ENCODE results near the gene LRRC4B. TPM values are rescaled to one million over a fixed set of nuclear protein-coding genes. Genes with fewer than 3 reads are reported as not detected.

Gene LRRC4B
- total and polyA plus RNA-seq, 2 of the 13 experiments (the other 11 are each of a cell fraction or from before 2014, with no cell fraction given): not detected

DNA sequence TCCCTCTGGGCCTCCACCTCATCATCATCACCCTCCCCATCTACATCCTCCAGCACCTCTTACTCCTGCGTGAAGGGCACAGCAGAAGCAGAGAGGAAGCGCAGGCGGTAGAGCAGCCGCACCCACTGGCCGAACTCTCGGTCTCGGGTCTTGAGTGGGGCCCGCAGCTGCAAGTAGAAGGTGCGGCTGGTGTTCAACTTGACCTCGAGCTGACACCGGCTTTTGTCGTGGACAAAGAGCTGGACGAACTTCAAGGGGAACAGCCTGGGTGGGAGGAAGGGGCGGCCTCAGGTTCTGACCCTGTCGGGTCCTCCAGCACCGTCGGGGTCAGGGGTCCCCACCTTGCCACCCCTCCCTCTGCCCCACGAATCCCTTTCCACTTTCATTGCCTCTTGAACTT, 100.7 kb downstream of the LRRC4B start:
- no peaks in the 10 kb centered on the region for H3K9me3 ChIP-seq (ENCODE audit: low read length)

More for the DNA sequence above, 100.7 kb downstream of the LRRC4B start:
- no peak overlapping the region for H2AFZ ChIP-seq (ENCODE audit: low read length)
- in situ Hi-C loops (cut with HindIII; ENCODE audit: extremely low pct_ligation_motif_present, low pct_unique_long_range_greater_than_20kb) (loop anchor here (10.0 kb wide), 1 partner anchor 93 kb away; the partner anchor contains the start of gene NR1H2), intact Hi-C loops (cut with micrococcal nuclease; ENCODE audit: unreplicated experiment) (no loop called here)
- no peaks in the 10 kb centered on the region for H3K27me3 ChIP-seq (ENCODE audit: control insufficient read depth in 1 of 2, insufficient read depth in 2 of 2, low read length in 2 of 2)
- peaks cover 35% of the 10 kb centered on the region for H3K4me1 ChIP-seq (ENCODE audit: insufficient read depth, low read length)
- WGBS (ENCODE audit: low lambda C conversion rate): 55% methylated on average over 18 of the region's 18 CpGs
- CTCF ChIA-PET (ENCODE audit: low intra/inter-chr PET ratio, low total read pairs): no interaction called here
- FAIRE-seq: no peak
- H3K4me2 ChIP-seq (ENCODE audit: low read depth, low read length): no peak overlapping the region
- BruUV-seq (replicated peaks): no TSS peak
- TF ChIP-seq ZNF839 (CRISPR knock-in tag; IDR thresholded peaks at IDR 0.05; ENCODE audit: borderline replicate concordance): no peak
- TF ChIP-seq SOX6 (IDR thresholded peaks at IDR 0.05): no peak
- no peak for TF ChIP-seq SOX6 (CRISPR knock-in tag; IDR thresholded peaks at IDR 0.05)
- TF ChIP-seq RXRA (CRISPR knock-in tag; IDR thresholded peaks at IDR 0.05): no peak
- TF ChIP-seq MXD4 (CRISPR knock-in tag; IDR thresholded peaks at IDR 0.05): no peak
- TF ChIP-seq HOXA5 (CRISPR knock-in tag; IDR thresholded peaks at IDR 0.05): no peak
- no peak for TF ChIP-seq SALL1 (CRISPR knock-in tag; IDR thresholded peaks at IDR 0.05)
- TF ChIP-seq HNF4A (CRISPR knock-in tag; IDR thresholded peaks at IDR 0.05): no peak
- TF ChIP-seq NFE2 (CRISPR knock-in tag; IDR thresholded peaks at IDR 0.05): no peak
- no peak for ATAC-seq
- no peak overlapping the region for H3K4me3 ChIP-seq (replicated peaks in 1 of 3; ENCODE audit: insufficient read depth in 1 of 3, low read depth in 2 of 3, low read length in 3 of 3)
- no peak overlapping the region for H3K9ac ChIP-seq (ENCODE audit: insufficient read depth, low read depth, low read length)
- no peaks in the 10 kb centered on the region for H4K20me1 ChIP-seq (ENCODE audit: insufficient read depth, low read length)
- POLR2A ChIA-PET: no interaction called here
- no peaks in the 10 kb centered on the region for H3K36me3 ChIP-seq (replicated peaks in 1 of 2; ENCODE audit: control insufficient read depth in 1 of 2, insufficient read depth in 2 of 2, low read length in 2 of 2)
- H3K27ac ChIP-seq (ENCODE audit: extremely low read length, insufficient read depth, low read length): no peak overlapping the region
- H3K79me2 ChIP-seq (ENCODE audit: insufficient read depth, low read length): no peaks in the 10 kb centered on the region
- DNase-seq (ENCODE audit: low spot score): no peak

Other genes with a start within 250 kb of the LRRC4B start
- gene KCNC3, start 239.1 kb downstream of the LRRC4B start, total RNA-seq (2016; rRNA removed; fragmentation: Illumina TruSeq; extraction: Trizol): 0.24 and 0.29 TPM in 2 replicates
- 1.6 and 1.7 TPM in 2 replicates for gene KCNC3, start 239.1 kb downstream of the LRRC4B start, polyA plus RNA-seq (2011; rRNA removed)
- not detected in 2 replicates for gene NAPSA, start 202.8 kb downstream of the LRRC4B start, total RNA-seq (2016; rRNA removed; fragmentation: Illumina TruSeq; extraction: Trizol)
- gene NAPSA, start 202.8 kb downstream of the LRRC4B start, polyA plus RNA-seq (2011; rRNA removed): not detected in 2 replicates
- gene NR1H2, start 192.0 kb downstream of the LRRC4B start, total RNA-seq (2016; rRNA removed; fragmentation: Illumina TruSeq; extraction: Trizol): 11.7 and 13.5 TPM in 2 replicates
- gene NR1H2, start 192.0 kb downstream of the LRRC4B start, polyA plus RNA-seq (2011; rRNA removed): 10.3 and 15.9 TPM in 2 replicates
- 39.5 and 54.0 TPM in 2 replicates for gene POLD1, start 184.1 kb downstream of the LRRC4B start, total RNA-seq (2016; rRNA removed; fragmentation: Illumina TruSeq; extraction: Trizol)
- gene POLD1, start 184.1 kb downstream of the LRRC4B start, polyA plus RNA-seq (2011; rRNA removed): 17.4 and 18.6 TPM in 2 replicates
- 0.04 TPM in 1 of 2 replicates, not detected in the other for gene SPIB, start 149.5 kb downstream of the LRRC4B start, total RNA-seq (2016; rRNA removed; fragmentation: Illumina TruSeq; extraction: Trizol)
- 0.04 TPM in 1 of 2 replicates, not detected in the other for gene SPIB, start 149.5 kb downstream of the LRRC4B start, polyA plus RNA-seq (2011; rRNA removed)
- gene MYBPC2, start 135.5 kb downstream of the LRRC4B start, total RNA-seq (2016; rRNA removed; fragmentation: Illumina TruSeq; extraction: Trizol): 0.67 TPM in 1 of 2 replicates, not detected in the other
- 0.01 TPM in 1 of 2 replicates, not detected in the other for gene MYBPC2, start 135.5 kb downstream of the LRRC4B start, polyA plus RNA-seq (2011; rRNA removed)
- not detected in 2 replicates for gene EMC10, start 91.9 kb downstream of the LRRC4B start, total RNA-seq (2016; rRNA removed; fragmentation: Illumina TruSeq; extraction: Trizol)
- not detected in 2 replicates for gene EMC10, start 91.9 kb downstream of the LRRC4B start, polyA plus RNA-seq (2011; rRNA removed)
- not detected in 2 replicates for gene GARIN5A, start 91.6 kb downstream of the LRRC4B start, total RNA-seq (2016; rRNA removed; fragmentation: Illumina TruSeq; extraction: Trizol)
- not detected in 2 replicates for gene GARIN5A, start 91.6 kb downstream of the LRRC4B start, polyA plus RNA-seq (2011; rRNA removed)
- 2.0 and 2.3 TPM in 2 replicates for gene JOSD2, start 57.2 kb downstream of the LRRC4B start, total RNA-seq (2016; rRNA removed; fragmentation: Illumina TruSeq; extraction: Trizol)
- 4.1 and 5.2 TPM in 2 replicates for gene JOSD2, start 57.2 kb downstream of the LRRC4B start, polyA plus RNA-seq (2011; rRNA removed)
- gene ASPDH, start 54.5 kb downstream of the LRRC4B start, total RNA-seq (2016; rRNA removed; fragmentation: Illumina TruSeq; extraction: Trizol): 1.1 and 2.2 TPM in 2 replicates
- 3.3 and 4.0 TPM in 2 replicates for gene ASPDH, start 54.5 kb downstream of the LRRC4B start, polyA plus RNA-seq (2011; rRNA removed)
- not detected in 2 replicates for gene SYT3, start 71.4 kb upstream of the LRRC4B start, total RNA-seq (2016; rRNA removed; fragmentation: Illumina TruSeq; extraction: Trizol)
- gene SYT3, start 71.4 kb upstream of the LRRC4B start, polyA plus RNA-seq (2011; rRNA removed): not detected in 2 replicates
- gene C19orf81, start 81.0 kb upstream of the LRRC4B start, total RNA-seq (2016; rRNA removed; fragmentation: Illumina TruSeq; extraction: Trizol): not detected in 2 replicates
- not detected in 2 replicates for gene C19orf81, start 81.0 kb upstream of the LRRC4B start, polyA plus RNA-seq (2011; rRNA removed)
- gene SHANK1, start 151.4 kb upstream of the LRRC4B start, total RNA-seq (2016; rRNA removed; fragmentation: Illumina TruSeq; extraction: Trizol): not detected in 2 replicates
- not detected in 2 replicates for gene SHANK1, start 151.4 kb upstream of the LRRC4B start, polyA plus RNA-seq (2011; rRNA removed)
- gene CLEC11A, start 154.9 kb upstream of the LRRC4B start, total RNA-seq (2016; rRNA removed; fragmentation: Illumina TruSeq; extraction: Trizol): not detected in 2 replicates
- not detected in 2 replicates for gene CLEC11A, start 154.9 kb upstream of the LRRC4B start, polyA plus RNA-seq (2011; rRNA removed)
- gene GPR32, start 202.0 kb upstream of the LRRC4B start, total RNA-seq (2016; rRNA removed; fragmentation: Illumina TruSeq; extraction: Trizol): not detected in 2 replicates
- gene GPR32, start 202.0 kb upstream of the LRRC4B start, polyA plus RNA-seq (2011; rRNA removed): not detected in 2 replicates
- gene ACP4, start 222.0 kb upstream of the LRRC4B start, total RNA-seq (2016; rRNA removed; fragmentation: Illumina TruSeq; extraction: Trizol): not detected in 2 replicates
- 0.08 TPM in 1 of 2 replicates, not detected in the other for gene ACP4, start 222.0 kb upstream of the LRRC4B start, polyA plus RNA-seq (2011; rRNA removed)

All from HepG2 (cell line).